Tibial nerve (tissue), 4 donors: Measurements from ENCODE around the gene CXCR5. TPM values are rescaled to one million over a fixed set of nuclear protein-coding genes. Genes with fewer than 3 reads are reported as not detected.

Experiments
- DNase-seq, 2 donors: peaks; one replicate each; pipeline ENCODE4 v3.0.0-alpha.2; 2019; ENCODE audit warnings: low spot score in 2 of 2
- H3K27ac ChIP-seq, 4 donors: fragments of 200-600 bp; sonication (generic) in 3 of 4; one replicate each; pipeline ENCODE4 v1.5.1; 2017 to 2019; ENCODE audit warnings: mild to moderate bottlenecking in 1 of 4
- H3K27me3 ChIP-seq, 2 donors: fragments of 200-600 bp; sonication (generic) in 1 of 2; one replicate each; pipeline versions ENCODE4 v1.5.1 to v1.6.0; 2017 to 2019
- H3K36me3 ChIP-seq, 3 donors: fragments of 200-600 bp; sonication (generic); one replicate each; pipeline ENCODE4 v1.5.1; 2018 to 2019
- H3K4me1 ChIP-seq, 4 donors: fragments of 200-600 bp; sonication (generic) in 3 of 4; one replicate each; pipeline ENCODE4 v1.5.1; 2017 to 2019
- H3K4me3 ChIP-seq, 4 donors: fragments of 200-600 bp; sonication (generic) in 3 of 4; one replicate each; pipeline ENCODE4 v1.5.1; 2017 to 2019; ENCODE audit warnings: mild to moderate bottlenecking in 1 of 4, moderate library complexity in 1 of 4
- H3K9me3 ChIP-seq, 4 donors: fragments of 200-600 bp; sonication (generic) in 3 of 4; one replicate each; pipeline ENCODE4 v1.5.1; 2017 to 2019
- EP300 ChIP-seq, 2 donors: sonication (generic); formaldehyde crosslinking; IDR thresholded peaks; one replicate each; pipeline ENCODE4 v1.6.1; 2017; ENCODE audit warnings: antibody characterized with exemption in 2 of 2, mild to moderate bottlenecking in 1 of 2
- POLR2A ChIP-seq, 2 donors: fragments of 450-650 bp; IDR thresholded peaks; one replicate each; pipeline ENCODE4 v1.6.1; 2017; ENCODE audit warnings: antibody characterized with exemption in 2 of 2, mild to moderate bottlenecking in 2 of 2, moderate library complexity in 2 of 2
- WGBS, 2 donors: methylation state at CpG; one replicate each; pipeline ENCODE4 v1.1.5; 2018; 5-methylcytosine and 5-hydroxymethylcytosine counted together
- total RNA-seq, 4 donors: library from RNA; depleted of rRNA; stranded (reverse); fragments of >200 nt; gene quantifications; one replicate each; pipeline ENCODE4 v1.1.0, GENCODE V29; 2016
- TF ChIP-seq, protein P1 (sequence below), 5 experiments: fragments of 200-600 bp in 3 of 5; fragments of 450-650 bp in 2 of 5; sonication (generic) in 3 of 5; IDR thresholded peaks; one replicate each; pipeline ENCODE4 v1.5.1; 2016 to 2019; ENCODE audit warnings: antibody characterized with exemption in 5 of 5, mild to moderate bottlenecking in 3 of 5, moderate library complexity in 2 of 5

Gene CXCR5
- total RNA-seq, 4 donors from 2014 or later, result not detected

DNA sequence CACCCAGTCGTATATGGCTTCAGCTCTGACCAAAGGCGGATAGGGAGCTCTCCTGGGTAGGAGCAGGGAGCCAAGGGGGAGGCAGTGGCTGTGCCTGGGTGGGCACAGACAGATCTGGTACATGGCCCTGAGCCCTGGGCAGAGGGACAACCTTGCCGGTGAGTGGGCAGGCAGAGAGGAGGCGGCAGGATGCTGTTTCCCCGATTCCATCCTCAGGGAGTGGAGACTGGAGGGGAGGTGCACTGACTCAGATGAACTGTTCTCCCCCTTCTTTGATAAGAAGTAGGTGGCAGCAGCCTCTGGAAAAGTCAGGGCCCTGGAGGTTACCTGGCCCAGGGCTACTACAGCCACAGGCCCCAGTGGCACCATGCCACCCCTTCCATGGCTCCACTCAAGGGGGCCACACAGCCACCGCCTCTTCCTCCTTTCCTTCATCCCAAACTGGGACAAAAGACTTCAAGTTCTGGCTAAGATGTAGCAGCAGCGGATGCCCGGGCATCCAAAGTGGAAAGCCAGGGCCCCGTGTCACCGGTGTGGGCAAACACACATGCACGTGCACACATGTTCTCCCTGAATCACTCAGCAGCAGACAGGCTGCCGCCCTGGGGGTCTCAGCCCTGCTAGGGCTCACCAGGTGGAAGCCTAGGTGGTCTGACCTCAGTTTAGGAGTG is 13.4 kb downstream of the CXCR5 start:
- Histone ChIP-seq H3K9me3 (no peaks in the 10 kb centered on the region), H3K27ac (peak overlapping the region in 1 of 4 donors; percentile 10), H3K27me3 (no peaks in the 10 kb centered on the region), H3K36me3 (peaks cover 0 to 63% (median 16%) of the 10 kb centered on the region in 3 donors), H3K4me1 (peaks cover 0 to 15% (median 4%) of the 10 kb centered on the region in 4 donors), H3K4me3 (no peak overlapping the region)
- DNase-seq, result no peak
- 67 to 76% methylated on average over 11 of the region's 12 CpGs for WGBS, 2 donors
- TF ChIP-seq EP300 (IDR thresholded peaks at IDR 0.05) (no peak), POLR2A (IDR thresholded peaks at IDR 0.05) (no peak)
- TF ChIP-seq, protein P1, sequence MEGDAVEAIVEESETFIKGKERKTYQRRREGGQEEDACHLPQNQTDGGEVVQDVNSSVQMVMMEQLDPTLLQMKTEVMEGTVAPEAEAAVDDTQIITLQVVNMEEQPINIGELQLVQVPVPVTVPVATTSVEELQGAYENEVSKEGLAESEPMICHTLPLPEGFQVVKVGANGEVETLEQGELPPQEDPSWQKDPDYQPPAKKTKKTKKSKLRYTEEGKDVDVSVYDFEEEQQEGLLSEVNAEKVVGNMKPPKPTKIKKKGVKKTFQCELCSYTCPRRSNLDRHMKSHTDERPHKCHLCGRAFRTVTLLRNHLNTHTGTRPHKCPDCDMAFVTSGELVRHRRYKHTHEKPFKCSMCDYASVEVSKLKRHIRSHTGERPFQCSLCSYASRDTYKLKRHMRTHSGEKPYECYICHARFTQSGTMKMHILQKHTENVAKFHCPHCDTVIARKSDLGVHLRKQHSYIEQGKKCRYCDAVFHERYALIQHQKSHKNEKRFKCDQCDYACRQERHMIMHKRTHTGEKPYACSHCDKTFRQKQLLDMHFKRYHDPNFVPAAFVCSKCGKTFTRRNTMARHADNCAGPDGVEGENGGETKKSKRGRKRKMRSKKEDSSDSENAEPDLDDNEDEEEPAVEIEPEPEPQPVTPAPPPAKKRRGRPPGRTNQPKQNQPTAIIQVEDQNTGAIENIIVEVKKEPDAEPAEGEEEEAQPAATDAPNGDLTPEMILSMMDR (IDR thresholded peaks at IDR 0.05), result no peak

DNA sequence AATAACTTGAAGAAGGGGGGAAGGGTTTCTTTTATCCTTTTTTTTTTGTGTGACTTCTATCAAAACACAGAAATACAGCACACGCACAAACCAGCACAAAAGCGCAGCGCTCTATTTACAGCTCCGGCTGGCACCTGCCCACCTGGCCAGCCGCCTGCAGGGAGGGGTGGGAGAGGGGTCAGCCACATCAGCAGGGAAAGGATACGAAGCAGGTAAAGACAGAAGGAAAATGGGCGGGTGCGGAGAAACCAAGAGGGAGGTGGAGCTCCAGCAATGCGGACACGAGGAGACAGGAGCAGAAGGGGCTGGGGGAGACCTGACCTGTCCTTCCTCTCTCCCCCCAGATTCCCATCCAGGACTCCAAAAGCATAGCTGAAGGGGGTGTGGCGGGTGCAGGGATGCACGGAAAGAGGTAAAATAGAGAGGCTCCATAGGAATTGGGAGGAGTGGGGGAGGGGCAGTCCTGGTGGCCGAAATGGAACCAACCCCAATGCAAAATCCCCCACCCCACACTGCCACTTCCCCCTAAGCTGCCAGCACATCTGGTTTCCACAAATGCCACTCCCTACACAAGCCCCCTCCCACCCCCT is 14.1 kb downstream of the CXCR5 start:
- DNase-seq, result no peak
- 81 to 84% methylated on average over 13 of the region's 13 CpGs for WGBS, 2 donors
- Histone ChIP-seq H3K9me3 (no peaks in the 10 kb centered on the region), H3K4me1 (peaks cover 0 to 15% (median 4%) of the 10 kb centered on the region in 4 donors), H3K4me3 (no peak overlapping the region), H3K27me3 (no peaks in the 10 kb centered on the region), H3K27ac (no peak overlapping the region), H3K36me3 (peaks cover 0 to 71% (median 16%) of the 10 kb centered on the region in 3 donors)
- TF ChIP-seq EP300 (IDR thresholded peaks at IDR 0.05) (no peak), POLR2A (IDR thresholded peaks at IDR 0.05) (no peak)

DNA sequence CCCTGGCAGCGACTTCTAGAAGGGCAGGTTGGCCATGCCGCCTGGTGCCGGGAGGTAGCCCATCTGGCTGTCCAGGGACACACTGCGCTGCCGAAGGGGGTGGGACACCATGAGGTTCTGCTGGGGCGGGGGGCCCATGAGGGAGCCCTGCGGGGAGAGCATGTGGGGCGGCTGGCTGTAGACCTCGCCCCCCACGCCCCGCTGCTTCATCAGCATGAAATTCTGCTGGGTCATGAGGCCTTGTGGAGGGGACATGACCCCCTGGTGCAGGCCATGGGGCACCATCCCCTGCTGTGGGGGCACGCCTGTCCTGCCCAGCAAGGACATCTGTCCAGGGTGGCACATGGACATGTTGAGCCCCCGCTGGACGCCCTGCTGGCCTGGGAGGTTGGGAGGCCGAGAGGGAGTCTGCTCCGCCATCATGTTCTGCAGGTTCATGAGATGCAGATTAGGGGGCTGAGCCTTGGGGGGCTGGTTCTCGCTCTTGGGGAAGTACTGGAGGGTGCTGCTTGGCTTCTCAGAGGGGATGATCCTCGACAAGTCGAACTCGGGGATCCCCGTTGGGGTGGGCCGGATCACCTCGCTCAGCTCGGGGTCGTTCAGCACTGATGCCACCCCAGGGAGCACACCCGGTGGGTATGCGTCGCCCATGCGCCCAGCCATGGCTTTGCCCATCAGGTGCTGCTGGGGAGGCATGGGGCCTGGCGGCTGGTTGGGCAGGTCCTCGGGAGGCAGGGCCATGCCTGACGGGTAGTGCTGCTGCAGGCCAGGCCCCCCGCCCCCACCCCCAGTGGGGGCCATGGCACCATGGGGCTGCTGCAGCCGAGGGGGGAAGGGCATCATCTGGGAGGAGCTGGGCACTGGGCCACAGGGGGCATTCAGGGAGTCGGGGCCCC is 15.0 kb downstream of the CXCR5 start:
- WGBS, 2 donors, result 85 to 87% methylated on average over 29 to 34 of the region's 35 CpGs
- TF ChIP-seq POLR2A (IDR thresholded peaks at IDR 0.05) (no peak), EP300 (IDR thresholded peaks at IDR 0.05) (no peak)
- TF ChIP-seq, protein P1 (IDR thresholded peaks at IDR 0.05), result no peak
- Histone ChIP-seq H3K27me3 (no peaks in the 10 kb centered on the region), H3K9me3 (no peaks in the 10 kb centered on the region), H3K4me3 (no peak overlapping the region), H3K4me1 (peaks cover 0 to 15% (median 4%) of the 10 kb centered on the region in 4 donors), H3K27ac (no peak overlapping the region), H3K36me3 (peaks cover 0 to 79% (median 16%) of the 10 kb centered on the region in 3 donors)
- DNase-seq, result no peak

DNA sequence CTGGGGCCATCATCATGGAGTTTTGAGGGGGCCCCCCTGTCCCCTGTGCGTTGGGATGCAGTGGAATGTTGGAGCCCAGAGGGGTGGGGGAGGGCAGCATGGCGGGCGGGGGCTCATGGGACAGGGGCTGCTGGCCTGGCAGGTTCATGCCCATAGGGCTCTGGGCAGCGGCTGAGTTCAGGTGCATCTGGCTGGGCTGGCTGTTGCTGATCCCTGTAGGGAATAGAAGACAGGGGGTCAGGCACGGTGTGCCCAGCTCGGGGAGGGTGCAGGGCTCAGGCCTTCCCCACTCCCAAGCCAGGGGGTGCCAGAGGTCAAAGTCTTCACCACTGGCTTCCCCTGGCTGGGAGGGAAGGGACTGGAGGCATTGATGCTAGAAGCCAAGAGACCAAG is 15.6 kb downstream of the CXCR5 start:
- peaks cover 0 to 81% (median 16%) of the 10 kb centered on the region in 3 donors for H3K36me3 ChIP-seq
- H3K9me3 ChIP-seq, result no peaks in the 10 kb centered on the region
- H3K4me1 ChIP-seq, result peaks cover 0 to 15% (median 4%) of the 10 kb centered on the region in 4 donors
- no peak for TF ChIP-seq POLR2A (IDR thresholded peaks at IDR 0.05)
- TF ChIP-seq EP300 (IDR thresholded peaks at IDR 0.05), result no peak
- TF ChIP-seq, protein P1 (IDR thresholded peaks at IDR 0.05), result no peak
- 67 to 85% methylated on average over 3 to 6 of the region's 6 CpGs for WGBS, 2 donors
- no peak overlapping the region for H3K27ac ChIP-seq
- H3K27me3 ChIP-seq, result no peaks in the 10 kb centered on the region
- H3K4me3 ChIP-seq, result no peak overlapping the region
- DNase-seq, result no peak

DNA sequence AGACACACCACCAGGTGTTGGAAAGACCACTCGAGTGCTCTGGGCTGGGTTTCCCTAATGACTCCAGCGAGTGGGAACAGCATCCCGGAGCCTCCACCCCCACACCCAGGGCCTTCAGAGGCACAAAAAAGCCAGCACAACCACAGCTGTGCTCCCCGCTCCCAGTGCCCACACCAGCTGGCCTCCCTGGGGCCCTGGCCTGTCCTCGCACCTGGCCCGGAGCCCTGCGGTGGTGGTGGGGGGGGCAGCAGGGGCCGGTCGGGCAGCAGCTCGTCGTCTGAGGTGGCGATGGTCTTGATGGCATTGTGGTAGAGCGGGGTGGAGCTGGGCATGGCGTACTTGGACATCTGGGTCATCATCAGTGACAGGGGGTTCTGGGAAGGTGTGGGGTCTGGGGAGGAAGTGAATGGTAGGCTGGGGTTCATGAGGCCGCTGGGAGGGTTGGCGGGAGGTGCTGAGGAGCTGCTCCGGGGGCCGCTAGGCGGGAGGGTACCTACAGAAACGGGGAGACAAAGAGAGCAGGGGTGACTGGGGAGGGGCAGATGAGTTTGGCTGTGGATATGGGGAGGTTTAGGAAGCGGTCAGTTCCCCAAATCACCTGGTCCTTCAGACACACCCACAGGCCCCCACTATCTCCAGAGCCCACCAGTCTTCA is 16.1 kb downstream of the CXCR5 start:
- Histone ChIP-seq H3K36me3 (peaks cover 0 to 81% (median 16%) of the 10 kb centered on the region in 3 donors), H3K27ac (no peak overlapping the region), H3K4me3 (no peak overlapping the region), H3K4me1 (peaks cover 0 to 15% (median 4%) of the 10 kb centered on the region in 4 donors), H3K9me3 (no peaks in the 10 kb centered on the region), H3K27me3 (no peaks in the 10 kb centered on the region)
- DNase-seq, result no peak
- TF ChIP-seq EP300 (IDR thresholded peaks at IDR 0.05) (no peak), POLR2A (IDR thresholded peaks at IDR 0.05) (no peak)
- TF ChIP-seq, protein P1 (IDR thresholded peaks at IDR 0.05), result no peak
- 77% methylated on average over 18 to 21 of the region's 21 CpGs for WGBS, 2 donors
